Keratinocyte (primary cell): ENCODE results near the gene SLC28A3. TPM values are rescaled to one million over a fixed set of nuclear protein-coding genes. Genes with fewer than 3 reads are reported as not detected.

Experiments used
- DNase-seq: peaks from one replicate; pipeline ENCODE4 v3.0.0-alpha.2; 2011; ENCODE audit warnings: low read depth, missing footprints, low spot score
- FAIRE-seq: peaks from 2 replicates; lab custom pipeline; 2011; peaks lifted over from hg19 to GRCh38; lab: Jason Lieb, UNC
- H2AFZ ChIP-seq: 2 replicates; pipeline ENCODE4 v1.6.0; 2012; ENCODE audit warnings: low read length, control low read depth, inconsistent platforms; ENCODE audit not compliant: control insufficient read depth
- H3K27ac ChIP-seq: 2 replicates; pipeline ENCODE4 v1.5.1; 2011; ENCODE audit warnings: low read length; ENCODE audit not compliant: control insufficient read depth, insufficient read depth
- H3K27me3 ChIP-seq: 3 replicates; pipeline ENCODE4 v1.6.0; 2011; ENCODE audit warnings: low read length; ENCODE audit not compliant: control insufficient read depth, insufficient read depth; ENCODE audit errors: extremely low read depth
- H3K36me3 ChIP-seq, 2 experiments: 2 replicates in 1 of 2; 3 replicates in 1 of 2; pipeline ENCODE4 v1.5.1; 2011; ENCODE audit warnings: low read length in 2 of 2, mild to moderate bottlenecking in 1 of 2; ENCODE audit not compliant: control insufficient read depth in 2 of 2, insufficient read depth in 2 of 2; ENCODE audit errors: extremely low read depth in 1 of 2
- H3K4me1 ChIP-seq: 3 replicates; pipeline ENCODE4 v1.5.1; 2011; ENCODE audit warnings: low read length; ENCODE audit not compliant: control insufficient read depth, insufficient read depth; ENCODE audit errors: extremely low read depth
- H3K4me2 ChIP-seq: 3 replicates; pipeline ENCODE4 v1.6.0; 2011; ENCODE audit warnings: low read depth, low read length; ENCODE audit not compliant: control insufficient read depth, insufficient read depth; ENCODE audit errors: extremely low read depth
- H3K4me3 ChIP-seq, 3 experiments: fragments of 200-600 bp in 1 of 3; sonication (generic) in 1 of 3; 2 replicates in 2 of 3; 3 replicates in 1 of 3; pipeline ENCODE4 v1.5.1; 2011 to 2016; ENCODE audit warnings: low read length in 3 of 3, mild to moderate bottlenecking in 3 of 3, control low read depth in 2 of 3, inconsistent platforms in 1 of 3, low read depth in 1 of 3, mixed read lengths in 1 of 3, mixed run types in 1 of 3, moderate library complexity in 1 of 3; ENCODE audit not compliant: control insufficient read depth in 2 of 3, insufficient read depth in 2 of 3; ENCODE audit errors: extremely low read depth in 1 of 3
- H3K79me2 ChIP-seq: 2 replicates; pipeline ENCODE4 v1.6.0; 2012; ENCODE audit warnings: low read length; ENCODE audit not compliant: control insufficient read depth, insufficient read depth
- H3K9ac ChIP-seq: 3 replicates; pipeline ENCODE4 v1.6.0; 2011; ENCODE audit warnings: low read length; ENCODE audit not compliant: control insufficient read depth, insufficient read depth; ENCODE audit errors: extremely low read depth
- H3K9me1 ChIP-seq: 3 replicates; pipeline ENCODE4 v1.6.0; 2011; ENCODE audit warnings: low read length; ENCODE audit not compliant: control insufficient read depth, insufficient read depth; ENCODE audit errors: extremely low read depth
- H3K9me3 ChIP-seq: 2 replicates; pipeline ENCODE4 v1.5.1; 2012; ENCODE audit warnings: low read depth, low read length; ENCODE audit not compliant: control insufficient read depth
- H4K20me1 ChIP-seq: 3 replicates; pipeline ENCODE4 v1.6.0; 2011; ENCODE audit warnings: low read length; ENCODE audit not compliant: control insufficient read depth, insufficient read depth; ENCODE audit errors: extremely low read depth
- EZH2 ChIP-seq: IDR thresholded peaks from one replicate; pipeline ENCODE4 v1.6.1; 2012; ENCODE audit warnings: inconsistent platforms, mild to moderate bottlenecking, low read length, moderate library complexity
- dilution Hi-C: fragments of 300-500 bp; cut with MboI; formaldehyde crosslinking; loops from one replicate; pipeline ENCODE4 v1.7.0; 2020; ENCODE audit warnings: low sequenced_read_pairs; ENCODE audit not compliant: extremely low pct_ligation_motif_present
- polyA plus RNA-seq, 5 experiments: library from polyadenylated mRNA; depleted of rRNA in 3 of 5; stranded (reverse) in 3 of 5; stranded (forward) in 1 of 5; unstranded in 1 of 5; fragments of >200 nt; gene quantifications; 1 replicate in 1 of 5; 2 replicates in 3 of 5; 3 replicates in 1 of 5; pipeline versions ENCODE4 v1.2.1 to v1.2.3, GENCODE V29; 2011 to 2012; ENCODE audit warnings: missing spikeins in 2 of 5, low read depth in 1 of 5, low replicate concordance in 1 of 5
- TF ChIP-seq, protein P1 (sequence below), 3 experiments: IDR thresholded peaks in 1 of 3; conservative IDR thresholded peaks in 1 of 3; optimal IDR thresholded peaks in 1 of 3; 2 replicates in 2 of 3; 3 replicates in 1 of 3; pipeline versions ENCODE3 to v1.5.1; 2011; ENCODE audit warnings: low read length in 3 of 3, mild to moderate bottlenecking in 3 of 3, moderate library complexity in 2 of 3, control low read depth in 1 of 3, inconsistent platforms in 1 of 3; ENCODE audit not compliant: insufficient read depth in 2 of 3; ENCODE audit errors: extremely low read depth in 1 of 3

The SLC28A3 gene
- polyA plus RNA-seq, 1 donor (not counting 4 experiments of a cell fraction or from before 2014, with no cell fraction given) = 2.4 TPM

DNA sequence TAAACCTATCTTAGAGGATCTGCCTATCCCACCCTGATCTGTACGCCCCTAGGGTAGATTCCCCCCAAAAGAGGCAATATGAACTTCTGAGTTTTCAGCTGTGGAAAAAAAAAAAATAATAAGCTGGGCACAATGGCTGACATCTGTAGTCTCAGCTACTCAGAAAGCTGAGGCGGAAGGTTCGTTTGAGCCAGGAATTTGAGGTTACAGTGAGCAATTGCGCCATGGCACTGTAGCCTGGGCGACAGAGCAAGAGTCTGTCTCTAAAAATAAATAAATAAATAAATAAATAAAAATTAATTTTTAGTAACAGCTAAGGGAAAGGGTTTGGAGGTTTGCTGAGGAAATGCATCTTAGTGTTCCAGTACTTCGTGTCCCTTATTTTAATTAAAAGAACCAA, 21.1 kb upstream of the SLC28A3 start:
- no peaks in the 10 kb centered on the region for H3K9me1 ChIP-seq
- H3K36me3 ChIP-seq = no peaks in the 10 kb centered on the region
- no peaks in the 10 kb centered on the region for H3K4me1 ChIP-seq
- H3K9ac ChIP-seq = no peak overlapping the region
- no peaks in the 10 kb centered on the region for H3K9me3 ChIP-seq
- no peak overlapping the region for H3K27ac ChIP-seq
- no peak overlapping the region for H3K4me3 ChIP-seq
- TF ChIP-seq, protein P1, sequence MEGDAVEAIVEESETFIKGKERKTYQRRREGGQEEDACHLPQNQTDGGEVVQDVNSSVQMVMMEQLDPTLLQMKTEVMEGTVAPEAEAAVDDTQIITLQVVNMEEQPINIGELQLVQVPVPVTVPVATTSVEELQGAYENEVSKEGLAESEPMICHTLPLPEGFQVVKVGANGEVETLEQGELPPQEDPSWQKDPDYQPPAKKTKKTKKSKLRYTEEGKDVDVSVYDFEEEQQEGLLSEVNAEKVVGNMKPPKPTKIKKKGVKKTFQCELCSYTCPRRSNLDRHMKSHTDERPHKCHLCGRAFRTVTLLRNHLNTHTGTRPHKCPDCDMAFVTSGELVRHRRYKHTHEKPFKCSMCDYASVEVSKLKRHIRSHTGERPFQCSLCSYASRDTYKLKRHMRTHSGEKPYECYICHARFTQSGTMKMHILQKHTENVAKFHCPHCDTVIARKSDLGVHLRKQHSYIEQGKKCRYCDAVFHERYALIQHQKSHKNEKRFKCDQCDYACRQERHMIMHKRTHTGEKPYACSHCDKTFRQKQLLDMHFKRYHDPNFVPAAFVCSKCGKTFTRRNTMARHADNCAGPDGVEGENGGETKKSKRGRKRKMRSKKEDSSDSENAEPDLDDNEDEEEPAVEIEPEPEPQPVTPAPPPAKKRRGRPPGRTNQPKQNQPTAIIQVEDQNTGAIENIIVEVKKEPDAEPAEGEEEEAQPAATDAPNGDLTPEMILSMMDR (optimal IDR thresholded peaks at IDR 0.05 in 1 of 3, IDR thresholded peaks at IDR 0.05 in 1 of 3, conservative IDR thresholded peaks at IDR 0.05 in 1 of 3; ENCODE audit: extremely low read depth in 1 of 3, insufficient read depth in 2 of 3, low read length in 3 of 3) = no peak
- TF ChIP-seq EZH2 = no peak
- no peak overlapping the region for H3K4me2 ChIP-seq
- DNase-seq = no peak
- dilution Hi-C loops = no loop called here
- H3K79me2 ChIP-seq = no peaks in the 10 kb centered on the region
- no peaks in the 10 kb centered on the region for H3K27me3 ChIP-seq
- no peaks in the 10 kb centered on the region for H4K20me1 ChIP-seq
- no peak for FAIRE-seq
- no peak overlapping the region for H2AFZ ChIP-seq

DNA sequence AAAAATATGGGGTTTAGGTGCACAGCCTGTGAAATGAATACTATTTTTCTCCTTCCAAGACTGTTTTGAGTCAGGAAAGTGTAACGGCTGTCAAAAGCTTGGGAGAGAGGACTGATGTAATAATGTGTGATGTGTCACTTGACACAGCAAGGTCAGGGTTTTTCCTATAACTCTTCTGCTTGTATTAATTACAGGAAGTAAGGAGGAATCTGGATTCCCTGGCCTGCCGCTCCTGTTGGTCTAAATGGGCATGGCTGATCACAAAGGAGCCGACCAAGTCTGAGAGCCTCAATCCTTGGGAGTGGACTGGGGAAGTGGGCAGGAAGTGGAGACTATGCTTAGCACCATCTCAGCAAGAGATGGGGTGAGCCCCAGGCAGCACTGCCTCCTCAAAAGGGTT, 16.7 kb upstream of the SLC28A3 start:
- FAIRE-seq = no peak
- Histone ChIP-seq H3K27me3 (no peaks in the 10 kb centered on the region), H3K79me2 (no peaks in the 10 kb centered on the region), H3K9me1 (no peaks in the 10 kb centered on the region), H4K20me1 (no peaks in the 10 kb centered on the region), H3K9me3 (no peaks in the 10 kb centered on the region), H3K36me3 (no peaks in the 10 kb centered on the region), H3K9ac (no peak overlapping the region), H3K4me3 (no peak overlapping the region), H3K4me1 (no peaks in the 10 kb centered on the region), H3K4me2 (no peak overlapping the region), H3K27ac (no peak overlapping the region), H2AFZ (no peak overlapping the region)
- dilution Hi-C loops = no loop called here
- no peak for DNase-seq
- no peak for TF ChIP-seq EZH2
- TF ChIP-seq, protein P1 (optimal IDR thresholded peaks at IDR 0.05 in 1 of 3, IDR thresholded peaks at IDR 0.05 in 1 of 3, conservative IDR thresholded peaks at IDR 0.05 in 1 of 3; ENCODE audit: extremely low read depth in 1 of 3, insufficient read depth in 2 of 3, low read length in 3 of 3) = no peak
